GM11168 (cell line): ENCODE data around the gene RAP1GAP.

Experiments used
- in situ Hi-C: fragments of 300-500 bp; cut with MboI; formaldehyde crosslinking; loops from one replicate; pipeline ENCODE4 v1.12.0; 2022; ENCODE audit warnings: low sequenced_read_pairs; ENCODE audit not compliant: unreplicated experiment

The RAP1GAP gene

GRCh38 chr1:21648791-21649190 is 20.4 kb downstream of the RAP1GAP start:
- in situ Hi-C loops: loop anchor here (25.0 kb wide), 1 partner anchor 411 kb away; no protein-coding TSS in a partner anchor

GRCh38 chr1:21648352-21648730 is 20.8 kb downstream of the RAP1GAP start:
- in situ Hi-C loops: loop anchor here (25.0 kb wide), 1 partner anchor 411 kb away; no protein-coding TSS in a partner anchor

- in situ Hi-C loops: loop anchor here (25.0 kb wide), 1 partner anchor 410 kb away; no protein-coding TSS in a partner anchor
These were observed 21.5 kb downstream of the RAP1GAP start for GRCh38 chr1:21647431-21648351.

- in situ Hi-C loops: loop anchor here (25.0 kb wide), 1 partner anchor 408 kb away; no protein-coding TSS in a partner anchor
These were observed 23.6 kb downstream of the RAP1GAP start for GRCh38 chr1:21645550-21645949.

GRCh38 chr1:21644906-21645305 is 24.3 kb downstream of the RAP1GAP start:
- in situ Hi-C loops: loop anchor here (25.0 kb wide), 1 partner anchor 408 kb away; no protein-coding TSS in a partner anchor

- in situ Hi-C loops: loop anchor here (25.0 kb wide), 1 partner anchor 407 kb away; no protein-coding TSS in a partner anchor
These were observed 24.8 kb downstream of the RAP1GAP start for GRCh38 chr1:21644348-21644747.

GRCh38 chr1:21643624-21644023 is 25.5 kb downstream of the RAP1GAP start:
- in situ Hi-C loops: loop anchor here (25.0 kb wide), 1 partner anchor 406 kb away; no protein-coding TSS in a partner anchor

GRCh38 chr1:21641967-21642739 is 27.0 kb downstream of the RAP1GAP start:
- in situ Hi-C loops: loop anchor here (25.0 kb wide), 1 partner anchor 405 kb away; no protein-coding TSS in a partner anchor

GRCh38 chr1:21641537-21641936 is 27.6 kb downstream of the RAP1GAP start:
- in situ Hi-C loops: loop anchor here (25.0 kb wide), 1 partner anchor 404 kb away; no protein-coding TSS in a partner anchor

- in situ Hi-C loops: loop anchor here (25.0 kb wide), 1 partner anchor 404 kb away; no protein-coding TSS in a partner anchor
These were observed 28.1 kb downstream of the RAP1GAP start for GRCh38 chr1:21641076-21641475.

- in situ Hi-C loops: loop anchor here (25.0 kb wide), 1 partner anchor 403 kb away; no protein-coding TSS in a partner anchor
These were observed 28.5 kb downstream of the RAP1GAP start for GRCh38 chr1:21640653-21641052.

GRCh38 chr1:21639594-21640041 is 29.5 kb downstream of the RAP1GAP start:
- in situ Hi-C loops: loop anchor here (25.0 kb wide), 1 partner anchor 402 kb away; no protein-coding TSS in a partner anchor

GRCh38 chr1:21638531-21639341 is 30.4 kb downstream of the RAP1GAP start:
- in situ Hi-C loops: loop anchor here (25.0 kb wide), 1 partner anchor 401 kb away; no protein-coding TSS in a partner anchor

- in situ Hi-C loops: loop anchor here (25.0 kb wide), 1 partner anchor 400 kb away; no protein-coding TSS in a partner anchor
These were observed 31.6 kb downstream of the RAP1GAP start for GRCh38 chr1:21637514-21637913.

GRCh38 chr1:21636029-21636428 is 33.1 kb downstream of the RAP1GAP start:
- in situ Hi-C loops: loop anchor here (25.0 kb wide), 1 partner anchor 399 kb away; no protein-coding TSS in a partner anchor

GRCh38 chr1:21634806-21635535 is 34.2 kb downstream of the RAP1GAP start:
- in situ Hi-C loops: loop anchor here (25.0 kb wide), 1 partner anchor 398 kb away; no protein-coding TSS in a partner anchor

GRCh38 chr1:21633992-21634805 is 35.0 kb downstream of the RAP1GAP start:
- in situ Hi-C loops: loop anchor here (25.0 kb wide), 1 partner anchor 397 kb away; no protein-coding TSS in a partner anchor
